ENCODE results near the gene LDLRAD2. TPM values are rescaled to one million over a fixed set of nuclear protein-coding genes. Genes with fewer than 3 reads are reported as not detected.

LDLRAD2 gene
- total and polyA plus RNA-seq, 2 donors (not counting 1 experiment from before 2014, with no cell fraction given), result not detected

DNA sequence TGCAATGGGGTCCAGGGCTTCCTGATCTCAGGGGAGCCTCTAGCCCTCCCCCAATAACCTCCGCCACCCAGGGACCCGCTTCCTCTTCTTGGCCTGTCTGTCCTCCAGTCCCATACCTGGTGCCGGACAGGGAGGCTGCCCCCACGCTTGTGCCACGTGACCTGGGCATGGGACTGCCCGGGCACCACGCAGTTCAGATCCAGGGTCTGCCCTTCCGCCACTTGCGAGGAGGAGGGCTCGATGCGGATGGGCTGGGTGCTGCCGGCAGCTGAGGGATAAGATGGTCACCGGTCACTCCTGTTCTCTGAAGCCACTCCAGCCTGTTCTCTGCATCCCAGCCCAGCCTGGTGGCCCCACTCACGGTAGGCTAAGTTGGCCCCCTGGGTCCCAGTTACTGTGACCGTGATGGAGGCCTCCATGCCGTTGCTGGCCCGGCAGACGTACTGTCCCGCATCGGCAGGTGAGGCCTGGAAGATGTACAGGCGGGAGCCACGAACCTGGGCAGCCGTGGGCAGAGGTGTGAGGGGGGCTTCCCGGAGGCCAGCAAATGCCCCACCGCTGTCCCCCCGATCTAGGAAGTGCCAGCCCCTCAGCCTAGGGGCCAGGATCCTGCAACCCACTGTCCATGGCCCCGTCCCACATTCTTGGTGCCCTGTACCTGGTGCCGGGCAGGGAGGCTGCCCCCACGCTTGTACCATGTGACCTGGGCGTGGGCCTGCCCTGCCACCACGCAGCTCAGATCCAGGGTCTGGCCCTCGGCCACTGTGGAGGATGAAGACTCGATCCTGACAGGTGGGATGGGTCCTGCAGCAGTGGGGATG is 39.6 kb downstream of the LDLRAD2 start:
- Histone ChIP-seq H3K79me2 (ENCODE audit: control insufficient read depth, insufficient read depth, low read length) (no peaks in the 10 kb centered on the region), H3K27ac (ENCODE audit: insufficient read depth, low read length) (no peak overlapping the region), H2AFZ (ENCODE audit: low read length) (no peak overlapping the region), H4K20me1 (ENCODE audit: control insufficient read depth, extremely low read depth, insufficient read depth, low read length) (no peaks in the 10 kb centered on the region), H3K9me3 (ENCODE audit: control insufficient read depth, insufficient read depth, low read depth, low read length) (no peaks in the 10 kb centered on the region), H3K4me3 (replicated peaks in 1 of 4; ENCODE audit: control extremely low read depth in 1 of 4, insufficient read depth in 1 of 4, low read depth in 3 of 4, low read length in 4 of 4) (no peak overlapping the region), H3K4me1 (ENCODE audit: control insufficient read depth, extremely low read depth, insufficient read depth, low read length) (no peaks in the 10 kb centered on the region), H3K4me2 (ENCODE audit: extremely low read depth, insufficient read depth, low read length) (no peak overlapping the region), H3K9ac (ENCODE audit: insufficient read depth, low read length) (no peak overlapping the region), H3K27me3 (ENCODE audit: control insufficient read depth, insufficient read depth, low read length) (no peaks in the 10 kb centered on the region), H3K36me3 (ENCODE audit: control insufficient read depth, insufficient read depth, low read length) (peaks cover 51% of the 10 kb centered on the region)
- no peak for DNase-seq (ENCODE audit: low read depth in 2 of 2)
- TF ChIP-seq, protein P1, sequence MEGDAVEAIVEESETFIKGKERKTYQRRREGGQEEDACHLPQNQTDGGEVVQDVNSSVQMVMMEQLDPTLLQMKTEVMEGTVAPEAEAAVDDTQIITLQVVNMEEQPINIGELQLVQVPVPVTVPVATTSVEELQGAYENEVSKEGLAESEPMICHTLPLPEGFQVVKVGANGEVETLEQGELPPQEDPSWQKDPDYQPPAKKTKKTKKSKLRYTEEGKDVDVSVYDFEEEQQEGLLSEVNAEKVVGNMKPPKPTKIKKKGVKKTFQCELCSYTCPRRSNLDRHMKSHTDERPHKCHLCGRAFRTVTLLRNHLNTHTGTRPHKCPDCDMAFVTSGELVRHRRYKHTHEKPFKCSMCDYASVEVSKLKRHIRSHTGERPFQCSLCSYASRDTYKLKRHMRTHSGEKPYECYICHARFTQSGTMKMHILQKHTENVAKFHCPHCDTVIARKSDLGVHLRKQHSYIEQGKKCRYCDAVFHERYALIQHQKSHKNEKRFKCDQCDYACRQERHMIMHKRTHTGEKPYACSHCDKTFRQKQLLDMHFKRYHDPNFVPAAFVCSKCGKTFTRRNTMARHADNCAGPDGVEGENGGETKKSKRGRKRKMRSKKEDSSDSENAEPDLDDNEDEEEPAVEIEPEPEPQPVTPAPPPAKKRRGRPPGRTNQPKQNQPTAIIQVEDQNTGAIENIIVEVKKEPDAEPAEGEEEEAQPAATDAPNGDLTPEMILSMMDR (conservative IDR thresholded peaks at IDR 0.05 in 1 of 2, IDR thresholded peaks at IDR 0.05 in 1 of 2; ENCODE audit: low read depth in 1 of 2, low read length in 2 of 2), result no peak
- TF ChIP-seq EZH2 (IDR thresholded peaks at IDR 0.05; ENCODE audit: low read length, missing control alignments), result no peak

DNA sequence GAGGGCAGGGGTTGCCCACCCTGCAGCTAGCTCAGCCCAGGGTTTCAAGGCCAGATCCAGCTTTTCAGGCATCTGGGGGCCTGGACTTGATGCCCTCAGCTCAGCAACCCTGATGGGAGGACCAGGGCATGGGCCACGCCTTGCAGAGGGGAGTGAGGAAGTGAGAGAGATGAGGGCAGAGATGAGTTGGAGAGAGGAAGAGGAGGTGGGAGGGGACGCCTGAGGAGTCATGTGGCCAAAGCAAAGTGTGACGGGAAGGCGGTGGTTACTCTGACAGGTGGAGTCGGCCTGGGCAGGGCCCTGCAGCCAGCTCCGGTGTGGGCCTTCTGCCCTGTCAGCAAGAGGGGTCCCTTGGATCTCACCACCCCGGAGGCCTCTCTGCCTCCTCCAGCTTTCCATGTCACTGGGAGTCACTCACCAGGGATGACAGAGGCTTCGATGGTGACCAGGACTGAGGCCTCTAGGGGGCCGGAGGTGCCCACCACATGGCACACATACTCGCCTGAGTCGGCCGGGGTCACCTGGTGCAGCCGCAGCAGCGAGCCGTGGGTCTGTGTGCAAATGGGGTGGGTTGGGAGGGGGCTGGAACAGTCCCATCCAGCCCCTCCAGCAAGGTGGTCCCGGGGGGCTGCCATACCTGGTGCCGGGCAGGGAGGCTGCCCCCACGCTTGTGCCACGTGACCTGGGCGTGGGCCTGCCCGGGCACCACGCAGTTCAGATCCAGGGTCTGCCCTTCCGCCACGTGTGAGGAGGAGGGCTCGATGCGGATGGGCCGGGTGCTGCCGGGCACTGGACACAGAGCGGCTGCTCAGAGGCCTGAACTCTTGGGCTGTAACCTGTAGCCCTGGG is 40.4 kb downstream of the LDLRAD2 start:
- no peak overlapping the region for H3K27ac ChIP-seq (ENCODE audit: insufficient read depth, low read length)
- H3K4me1 ChIP-seq (ENCODE audit: control insufficient read depth, extremely low read depth, insufficient read depth, low read length), result peaks cover under 1% of the 10 kb centered on the region
- H2AFZ ChIP-seq (ENCODE audit: low read length), result no peak overlapping the region
- H4K20me1 ChIP-seq (ENCODE audit: control insufficient read depth, extremely low read depth, insufficient read depth, low read length), result no peaks in the 10 kb centered on the region
- no peaks in the 10 kb centered on the region for H3K27me3 ChIP-seq (ENCODE audit: control insufficient read depth, insufficient read depth, low read length)
- H3K9me3 ChIP-seq (ENCODE audit: control insufficient read depth, insufficient read depth, low read depth, low read length), result no peaks in the 10 kb centered on the region
- DNase-seq (ENCODE audit: low read depth in 2 of 2), result no peak
- H3K9ac ChIP-seq (ENCODE audit: insufficient read depth, low read length), result no peak overlapping the region
- TF ChIP-seq, protein P1 (conservative IDR thresholded peaks at IDR 0.05 in 1 of 2, IDR thresholded peaks at IDR 0.05 in 1 of 2; ENCODE audit: low read depth in 1 of 2, low read length in 2 of 2), result no peak
- no peak for TF ChIP-seq EZH2 (IDR thresholded peaks at IDR 0.05; ENCODE audit: low read length, missing control alignments)
- H3K4me3 ChIP-seq (replicated peaks in 1 of 4; ENCODE audit: control extremely low read depth in 1 of 4, insufficient read depth in 1 of 4, low read depth in 3 of 4, low read length in 4 of 4), result no peak overlapping the region
- H3K79me2 ChIP-seq (ENCODE audit: control insufficient read depth, insufficient read depth, low read length), result no peaks in the 10 kb centered on the region
- peaks cover 50% of the 10 kb centered on the region for H3K36me3 ChIP-seq (ENCODE audit: control insufficient read depth, insufficient read depth, low read length)
- no peak overlapping the region for H3K4me2 ChIP-seq (ENCODE audit: extremely low read depth, insufficient read depth, low read length)

DNA sequence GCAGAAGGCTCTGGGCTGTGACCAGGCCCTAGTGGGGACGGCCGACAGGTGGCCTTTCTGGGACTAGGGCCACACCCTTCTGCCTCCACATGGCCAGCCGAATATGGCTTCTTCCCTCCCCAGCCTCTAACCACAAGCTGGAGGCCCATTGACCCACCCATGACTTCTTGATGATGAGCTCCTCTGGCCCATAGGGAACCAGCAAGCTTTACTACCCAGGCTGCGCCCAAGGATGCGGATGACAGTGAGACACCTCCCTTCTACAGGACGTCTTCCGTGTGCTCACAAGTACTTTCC is 41.0 kb downstream of the LDLRAD2 start:
- Histone ChIP-seq H3K9me3 (ENCODE audit: control insufficient read depth, insufficient read depth, low read depth, low read length) (no peaks in the 10 kb centered on the region), H3K4me3 (replicated peaks in 1 of 4; ENCODE audit: control extremely low read depth in 1 of 4, insufficient read depth in 1 of 4, low read depth in 3 of 4, low read length in 4 of 4) (no peak overlapping the region), H3K4me2 (ENCODE audit: extremely low read depth, insufficient read depth, low read length) (no peak overlapping the region), H3K27ac (ENCODE audit: insufficient read depth, low read length) (no peak overlapping the region), H3K9ac (ENCODE audit: insufficient read depth, low read length) (no peak overlapping the region), H3K4me1 (ENCODE audit: control insufficient read depth, extremely low read depth, insufficient read depth, low read length) (peaks cover 5% of the 10 kb centered on the region), H4K20me1 (ENCODE audit: control insufficient read depth, extremely low read depth, insufficient read depth, low read length) (no peaks in the 10 kb centered on the region), H3K27me3 (ENCODE audit: control insufficient read depth, insufficient read depth, low read length) (no peaks in the 10 kb centered on the region), H3K79me2 (ENCODE audit: control insufficient read depth, insufficient read depth, low read length) (no peaks in the 10 kb centered on the region), H3K36me3 (ENCODE audit: control insufficient read depth, insufficient read depth, low read length) (peaks cover 48% of the 10 kb centered on the region), H2AFZ (ENCODE audit: low read length) (no peak overlapping the region)
- TF ChIP-seq EZH2 (IDR thresholded peaks at IDR 0.05; ENCODE audit: low read length, missing control alignments), result no peak
- no peak for DNase-seq (ENCODE audit: low read depth in 2 of 2)

Measured in fibroblast of lung (primary cell).